GM12878 (cell line): ENCODE measurements around the gene EMP1.

Source experiments
- CTCF ChIP-seq, 3 experiments: IDR thresholded peaks in 2 of 3; conservative IDR thresholded peaks in 1 of 3; 2 replicates each; pipeline ENCODE4 v1.5.1; 2011; ENCODE audit warnings: low read depth in 3 of 3, low read length in 3 of 3, mild to moderate bottlenecking in 3 of 3, control low read depth in 2 of 3, moderate library complexity in 2 of 3, inconsistent platforms in 1 of 3, mixed read lengths in 1 of 3; ENCODE audit not compliant: control insufficient read depth in 2 of 3, insufficient read depth in 1 of 3; ENCODE audit errors: extremely low read depth in 1 of 3
- EP300 ChIP-seq, 2 experiments: fragments of 150-350 bp in 1 of 2; IDR thresholded peaks; 2 replicates each; pipeline ENCODE4 v1.6.1; 2011 to 2012; ENCODE audit warnings: low read depth in 2 of 2, low read length in 2 of 2, borderline replicate concordance in 1 of 2, improper control_type of control experiment in 1 of 2, inconsistent platforms in 1 of 2; ENCODE audit not compliant: control insufficient read depth in 1 of 2
- KDM1A ChIP-seq: fragments of 200-600 bp; sonication (generic); IDR thresholded peaks from 2 replicates; pipeline ENCODE4 v1.6.1; 2016; ENCODE audit warnings: borderline replicate concordance
- PRDM15 ChIP-seq: fragments of 450-650 bp; formaldehyde crosslinking; IDR thresholded peaks from 2 replicates; pipeline ENCODE4 v1.4.0; 2020; ENCODE audit warnings: mild to moderate bottlenecking, moderate library complexity
- ZBTB40 ChIP-seq: fragments of 450-650 bp; IDR thresholded peaks from 2 replicates; pipeline ENCODE4 v1.6.1; 2016; ENCODE audit warnings: mild to moderate bottlenecking, moderate library complexity, borderline replicate concordance
- ZNF384 ChIP-seq: IDR thresholded peaks from 2 replicates; pipeline ENCODE4 v1.6.1; 2012; ENCODE audit warnings: low read depth, mild to moderate bottlenecking, low read length, improper control_type of control experiment, borderline replicate concordance
- TF ChIP-seq, protein P1 (sequence below): IDR thresholded peaks from 2 replicates; pipeline ENCODE4 v1.6.1; 2011; ENCODE audit warnings: low read depth, low read length, improper control_type of control experiment, borderline replicate concordance

DNA sequence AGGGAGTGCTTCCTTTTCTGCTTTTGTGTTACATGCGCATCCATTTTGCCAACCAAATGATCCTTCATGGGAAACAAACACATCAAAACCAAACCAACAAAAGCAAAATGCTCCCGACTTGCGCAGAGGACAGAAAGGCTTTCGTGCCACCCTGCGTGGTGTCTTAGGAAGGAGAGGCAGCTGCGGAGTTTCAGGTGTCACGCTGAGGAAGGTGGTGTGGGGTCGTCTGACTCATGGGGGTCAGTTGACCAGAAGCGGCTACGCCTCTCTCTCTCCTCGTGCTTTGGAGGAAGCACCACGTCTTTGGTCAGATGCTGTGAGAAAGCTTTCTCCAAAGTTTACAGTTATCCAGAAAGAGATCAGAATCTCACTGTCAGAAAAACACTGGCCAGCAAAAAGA, 7.9 kb downstream of the EMP1 start:
- TF ChIP-seq PRDM15 (no peak), ZBTB40 (no peak), ZNF384 (no peak), CTCF (IDR thresholded peaks at IDR 0.05 in 2 of 3, conservative IDR thresholded peaks at IDR 0.05 in 1 of 3; ENCODE audit: control insufficient read depth in 2 of 3, extremely low read depth in 1 of 3, insufficient read depth in 1 of 3, low read depth in 3 of 3, low read length in 3 of 3) (no peak), KDM1A (no peak), EP300 (IDR thresholded peaks at IDR 0.05; ENCODE audit: borderline replicate concordance in 1 of 2, control insufficient read depth in 1 of 2, low read depth in 2 of 2, low read length in 2 of 2) (no peak)
- TF ChIP-seq, protein P1, sequence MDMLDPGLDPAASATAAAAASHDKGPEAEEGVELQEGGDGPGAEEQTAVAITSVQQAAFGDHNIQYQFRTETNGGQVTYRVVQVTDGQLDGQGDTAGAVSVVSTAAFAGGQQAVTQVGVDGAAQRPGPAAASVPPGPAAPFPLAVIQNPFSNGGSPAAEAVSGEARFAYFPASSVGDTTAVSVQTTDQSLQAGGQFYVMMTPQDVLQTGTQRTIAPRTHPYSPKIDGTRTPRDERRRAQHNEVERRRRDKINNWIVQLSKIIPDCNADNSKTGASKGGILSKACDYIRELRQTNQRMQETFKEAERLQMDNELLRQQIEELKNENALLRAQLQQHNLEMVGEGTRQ, result no peak
